GM23338 (cell line): ENCODE data around the gene DHFR. TPM values are rescaled to one million over a fixed set of nuclear protein-coding genes. Genes with fewer than 3 reads are reported as not detected.
A peak's percentile ranks its signal among the peaks of the same experiment; 100 is the strongest.

Experiments used
- ATAC-seq: fragments of 200-7000 bp; cut with Tn5 transposase; 3 replicates; pipeline ENCODE4 v1.9.1; 2020
- DNase-seq: peaks from one replicate; pipeline ENCODE4 v3.0.0-alpha.2; 2015; ENCODE audit warnings: low spot score
- H2AFZ ChIP-seq: fragments of 200-600 bp; sonication (generic); 2 replicates; pipeline ENCODE4 v1.8.0; 2016; ENCODE audit warnings: antibody characterized with exemption, mild to moderate bottlenecking, moderate library complexity
- H3F3A ChIP-seq: fragments of 200-600 bp; sonication (generic); replicated peaks from 2 replicates; pipeline ENCODE4 v1.8.0; 2017; ENCODE audit warnings: antibody characterized with exemption, mixed run types, low read depth
- H3K27ac ChIP-seq: fragments of 200-600 bp; sonication (generic); 2 replicates; pipeline ENCODE4 v1.6.1; 2016; ENCODE audit warnings: low read depth
- H3K27me3 ChIP-seq: fragments of 200-600 bp; sonication (generic); 2 replicates; pipeline ENCODE4 v1.8.0; 2016; ENCODE audit warnings: mild to moderate bottlenecking, mixed run types, moderate library complexity; ENCODE audit not compliant: insufficient read depth
- H3K36me3 ChIP-seq: fragments of 200-600 bp; sonication (generic); 2 replicates; pipeline ENCODE4 v1.8.0; 2016; ENCODE audit warnings: mild to moderate bottlenecking; ENCODE audit not compliant: insufficient read depth
- H3K4me1 ChIP-seq: fragments of 200-600 bp; sonication (generic); 2 replicates; pipeline ENCODE4 v1.8.0; 2016; ENCODE audit warnings: mild to moderate bottlenecking, moderate library complexity; ENCODE audit not compliant: insufficient read depth
- H3K4me2 ChIP-seq: fragments of 200-600 bp; sonication (generic); 2 replicates; pipeline ENCODE4 v1.7.1; 2017; ENCODE audit warnings: mixed run types
- H3K4me3 ChIP-seq: fragments of 200-600 bp; sonication (generic); 2 replicates; pipeline ENCODE4 v1.6.1; 2016; ENCODE audit warnings: mixed run types
- H3K79me2 ChIP-seq: fragments of 200-600 bp; sonication (generic); replicated peaks from 2 replicates; pipeline ENCODE4 v1.8.0; 2017; ENCODE audit warnings: mild to moderate bottlenecking; ENCODE audit not compliant: insufficient read depth
- H3K9me2 ChIP-seq: fragments of 200-600 bp; sonication (generic); 2 replicates; pipeline ENCODE4 v1.8.0; 2017; ENCODE audit not compliant: insufficient read depth
- H4K20me1 ChIP-seq: fragments of 200-600 bp; sonication (generic); replicated peaks from 2 replicates; pipeline ENCODE4 v1.8.0; 2017; ENCODE audit warnings: mild to moderate bottlenecking; ENCODE audit not compliant: insufficient read depth
- H3K27ac Mint-ChIP-seq: 2 replicates; pipeline ENCODE4 v1.8.0; 2020; ENCODE audit warnings: inconsistent platforms, mild to moderate bottlenecking, moderate library complexity, mixed read lengths
- H3K27me3 Mint-ChIP-seq: 3 replicates; pipeline ENCODE4 v1.8.0; 2022; ENCODE audit warnings: low read depth, mild to moderate bottlenecking, moderate library complexity, mixed read lengths, inconsistent platforms; ENCODE audit not compliant: insufficient read depth, poor library complexity
- H3K36me3 Mint-ChIP-seq: 3 replicates; pipeline ENCODE4 v1.8.0; 2021; ENCODE audit warnings: low read depth, mild to moderate bottlenecking, inconsistent platforms, moderate library complexity, mixed read lengths
- H3K4me1 Mint-ChIP-seq: 3 replicates; pipeline ENCODE4 v1.8.0; 2020; ENCODE audit warnings: mild to moderate bottlenecking, inconsistent platforms, mixed read lengths
- H3K4me3 Mint-ChIP-seq: 3 replicates; pipeline ENCODE4 v1.8.0; 2021; ENCODE audit warnings: moderate library complexity, mild to moderate bottlenecking, inconsistent platforms, mixed read lengths
- H3K9me3 Mint-ChIP-seq: 3 replicates; pipeline ENCODE4 v1.8.0; 2020; ENCODE audit warnings: moderate library complexity, mild to moderate bottlenecking, inconsistent platforms, mixed read lengths
- EZH2 ChIP-seq: fragments of 200-600 bp; sonication (generic); IDR thresholded peaks from one replicate; pipeline ENCODE4 v1.8.0; 2017; ENCODE audit warnings: antibody characterized with exemption, mild to moderate bottlenecking, low read depth; ENCODE audit not compliant: unreplicated experiment
- JUNB ChIP-seq: IDR thresholded peaks from one replicate; pipeline ENCODE4 v1.6.1; 2016; ENCODE audit warnings: antibody characterized with exemption; ENCODE audit not compliant: unreplicated experiment
- POLR2AphosphoS5 ChIP-seq: IDR thresholded peaks from 2 replicates; pipeline ENCODE4 v1.6.1; 2016; ENCODE audit warnings: antibody characterized with exemption, low read depth
- STAT1 ChIP-seq: IDR thresholded peaks from one replicate; pipeline ENCODE4 v1.6.1; 2016; ENCODE audit warnings: antibody characterized with exemption; ENCODE audit not compliant: unreplicated experiment
- ZNF331 ChIP-seq: fragments of 250-450 bp; sonication (Bioruptor Pico); IDR thresholded peaks from 2 replicates; pipeline ENCODE4 v1.5.0; 2020; ENCODE audit warnings: low read depth, mild to moderate bottlenecking, moderate library complexity
- polyA plus RNA-seq: library from polyadenylated mRNA; unstranded; fragments of >200 nt; fragmentation: Nextera tagmentation; extraction: Ambion mirVana; gene quantifications from 2 replicates; pipeline ENCODE4 v1.2.1, GENCODE V29; 2016
- total RNA-seq: library from RNA; depleted of rRNA; stranded (reverse); fragments of >200 nt; shearing (Covaris generic); gene quantifications from 2 replicates; pipeline ENCODE4 v1.2.3, GENCODE V29; 2014
- TF ChIP-seq, protein P1 (sequence below): fragments of 250-450 bp; sonication (Bioruptor Pico); IDR thresholded peaks from 2 replicates; pipeline ENCODE4 v1.5.0; 2020; ENCODE audit warnings: mild to moderate bottlenecking, moderate library complexity

Gene DHFR
- total and polyA plus RNA-seq, 2 experiments from 2014 or later: 56.2 to 95.6 TPM

- TF ChIP-seq, protein P1, sequence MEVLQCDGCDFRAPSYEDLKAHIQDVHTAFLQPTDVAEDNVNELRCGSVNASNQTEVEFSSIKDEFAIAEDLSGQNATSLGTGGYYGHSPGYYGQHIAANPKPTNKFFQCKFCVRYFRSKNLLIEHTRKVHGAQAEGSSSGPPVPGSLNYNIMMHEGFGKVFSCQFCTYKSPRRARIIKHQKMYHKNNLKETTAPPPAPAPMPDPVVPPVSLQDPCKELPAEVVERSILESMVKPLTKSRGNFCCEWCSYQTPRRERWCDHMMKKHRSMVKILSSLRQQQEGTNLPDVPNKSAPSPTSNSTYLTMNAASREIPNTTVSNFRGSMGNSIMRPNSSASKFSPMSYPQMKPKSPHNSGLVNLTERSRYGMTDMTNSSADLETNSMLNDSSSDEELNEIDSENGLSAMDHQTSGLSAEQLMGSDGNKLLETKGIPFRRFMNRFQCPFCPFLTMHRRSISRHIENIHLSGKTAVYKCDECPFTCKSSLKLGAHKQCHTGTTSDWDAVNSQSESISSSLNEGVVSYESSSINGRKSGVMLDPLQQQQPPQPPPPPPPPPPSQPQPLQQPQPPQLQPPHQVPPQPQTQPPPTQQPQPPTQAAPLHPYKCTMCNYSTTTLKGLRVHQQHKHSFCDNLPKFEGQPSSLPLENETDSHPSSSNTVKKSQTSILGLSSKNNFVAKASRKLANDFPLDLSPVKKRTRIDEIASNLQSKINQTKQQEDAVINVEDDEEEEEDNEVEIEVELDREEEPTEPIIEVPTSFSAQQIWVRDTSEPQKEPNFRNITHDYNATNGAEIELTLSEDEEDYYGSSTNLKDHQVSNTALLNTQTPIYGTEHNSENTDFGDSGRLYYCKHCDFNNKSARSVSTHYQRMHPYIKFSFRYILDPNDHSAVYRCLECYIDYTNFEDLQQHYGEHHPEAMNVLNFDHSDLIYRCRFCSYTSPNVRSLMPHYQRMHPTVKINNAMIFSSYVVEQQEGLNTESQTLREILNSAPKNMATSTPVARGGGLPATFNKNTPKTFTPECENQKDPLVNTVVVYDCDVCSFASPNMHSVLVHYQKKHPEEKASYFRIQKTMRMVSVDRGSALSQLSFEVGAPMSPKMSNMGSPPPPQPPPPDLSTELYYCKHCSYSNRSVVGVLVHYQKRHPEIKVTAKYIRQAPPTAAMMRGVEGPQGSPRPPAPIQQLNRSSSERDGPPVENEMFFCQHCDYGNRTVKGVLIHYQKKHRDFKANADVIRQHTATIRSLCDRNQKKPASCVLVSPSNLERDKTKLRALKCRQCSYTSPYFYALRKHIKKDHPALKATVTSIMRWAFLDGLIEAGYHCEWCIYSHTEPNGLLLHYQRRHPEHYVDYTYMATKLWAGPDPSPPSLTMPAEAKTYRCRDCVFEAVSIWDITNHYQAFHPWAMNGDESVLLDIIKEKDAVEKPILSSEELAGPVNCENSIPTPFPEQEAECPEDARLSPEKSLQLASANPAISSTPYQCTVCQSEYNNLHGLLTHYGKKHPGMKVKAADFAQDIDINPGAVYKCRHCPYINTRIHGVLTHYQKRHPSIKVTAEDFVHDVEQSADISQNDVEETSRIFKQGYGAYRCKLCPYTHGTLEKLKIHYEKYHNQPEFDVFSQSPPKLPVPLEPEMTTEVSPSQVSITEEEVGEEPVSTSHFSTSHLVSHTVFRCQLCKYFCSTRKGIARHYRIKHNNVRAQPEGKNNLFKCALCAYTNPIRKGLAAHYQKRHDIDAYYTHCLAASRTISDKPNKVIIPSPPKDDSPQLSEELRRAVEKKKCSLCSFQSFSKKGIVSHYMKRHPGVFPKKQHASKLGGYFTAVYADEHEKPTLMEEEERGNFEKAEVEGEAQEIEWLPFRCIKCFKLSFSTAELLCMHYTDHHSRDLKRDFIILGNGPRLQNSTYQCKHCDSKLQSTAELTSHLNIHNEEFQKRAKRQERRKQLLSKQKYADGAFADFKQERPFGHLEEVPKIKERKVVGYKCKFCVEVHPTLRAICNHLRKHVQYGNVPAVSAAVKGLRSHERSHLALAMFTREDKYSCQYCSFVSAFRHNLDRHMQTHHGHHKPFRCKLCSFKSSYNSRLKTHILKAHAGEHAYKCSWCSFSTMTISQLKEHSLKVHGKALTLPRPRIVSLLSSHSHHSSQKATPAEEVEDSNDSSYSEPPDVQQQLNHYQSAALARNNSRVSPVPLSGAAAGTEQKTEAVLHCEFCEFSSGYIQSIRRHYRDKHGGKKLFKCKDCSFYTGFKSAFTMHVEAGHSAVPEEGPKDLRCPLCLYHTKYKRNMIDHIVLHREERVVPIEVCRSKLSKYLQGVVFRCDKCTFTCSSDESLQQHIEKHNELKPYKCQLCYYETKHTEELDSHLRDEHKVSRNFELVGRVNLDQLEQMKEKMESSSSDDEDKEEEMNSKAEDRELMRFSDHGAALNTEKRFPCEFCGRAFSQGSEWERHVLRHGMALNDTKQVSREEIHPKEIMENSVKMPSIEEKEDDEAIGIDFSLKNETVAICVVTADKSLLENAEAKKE (CRISPR knock-in tag): no peak
- TF ChIP-seq ZNF331: no peak
These were observed 60.0 kb downstream of the DHFR start (continued) for GRCh38 chr5:80594810-80595209.

DNA sequence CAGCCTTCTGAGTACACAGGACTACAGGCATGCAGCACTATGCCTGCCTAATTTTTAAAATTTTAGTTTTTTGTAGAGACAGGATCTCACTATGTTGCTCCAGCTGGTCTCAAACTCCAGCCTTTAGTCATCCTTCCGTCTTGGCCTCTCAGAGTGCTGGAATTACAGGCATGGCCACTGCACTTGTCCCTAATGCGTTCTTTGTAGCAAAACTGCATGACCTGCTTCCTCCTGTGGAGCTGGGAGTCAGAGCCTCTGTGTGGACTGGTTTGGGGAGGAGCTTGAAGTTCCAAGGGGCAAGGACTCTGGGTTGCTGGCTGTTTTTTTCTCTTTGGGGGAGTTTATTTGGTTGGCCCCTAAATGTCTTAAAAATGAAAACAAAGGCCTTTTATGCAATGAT lies 62.0 kb downstream of the DHFR start:
- no peaks in the 10 kb centered on the region for H4K20me1 ChIP-seq
- no peak overlapping the region for H3K4me2 ChIP-seq
- DNase-seq (no peak), ATAC-seq (peak; percentile 63)
- H3K27me3 ChIP-seq: no peaks in the 10 kb centered on the region
- no peak overlapping the region for H3K27ac ChIP-seq
- no peak overlapping the region for H3K4me3 ChIP-seq
- no peak overlapping the region for H2AFZ ChIP-seq
- peaks cover 5% of the 10 kb centered on the region for H3K4me1 Mint-ChIP-seq
- H3K79me2 ChIP-seq: no peaks in the 10 kb centered on the region
- H3K4me1 ChIP-seq: no peaks in the 10 kb centered on the region
- H3K27me3 Mint-ChIP-seq: peaks cover 3% of the 10 kb centered on the region
- H3K4me3 Mint-ChIP-seq: no peak overlapping the region
- H3F3A ChIP-seq: no peaks in the 10 kb centered on the region
- no peaks in the 10 kb centered on the region for H3K9me3 Mint-ChIP-seq
- H3K36me3 ChIP-seq: no peaks in the 10 kb centered on the region
- H3K27ac Mint-ChIP-seq: no peak overlapping the region
- H3K36me3 Mint-ChIP-seq: no peaks in the 10 kb centered on the region
- no peaks in the 10 kb centered on the region for H3K9me2 ChIP-seq
- TF ChIP-seq, protein P1 (CRISPR knock-in tag): no peak
- TF ChIP-seq JUNB (no peak), EZH2 (no peak), STAT1 (no peak), POLR2AphosphoS5 (no peak), ZNF331 (no peak)
